Sigmoid colon (tissue), 7 donors: ENCODE data around the gene CCL4. TPM values are rescaled to one million over a fixed set of nuclear protein-coding genes. Genes with fewer than 3 reads are reported as not detected.
"Not testable (repeated sequence)": the region's sequence is repeated elsewhere in the genome, so short reads cannot be mapped to it uniquely, and the experiment has no call there.

ENCODE experiments used
- DNase-seq: peaks from one replicate; pipeline ENCODE4 v3.0.0-alpha.2; 2019
- H3K27ac ChIP-seq, 4 donors: fragments of 200-600 bp; sonication (generic); one replicate each; pipeline ENCODE4 v1.5.1; 2016 to 2019; ENCODE audit warnings: mild to moderate bottlenecking in 1 of 4
- H3K27me3 ChIP-seq, 3 donors: fragments of 200-600 bp; sonication (generic); one replicate each; pipeline ENCODE4 v1.5.1; 2019; ENCODE audit warnings: mild to moderate bottlenecking in 1 of 3
- H3K36me3 ChIP-seq, 4 donors: fragments of 200-600 bp; sonication (generic); one replicate each; pipeline ENCODE4 v1.5.1; 2016 to 2019
- H3K4me1 ChIP-seq, 4 donors: fragments of 200-600 bp; sonication (generic); one replicate each; pipeline ENCODE4 v1.5.1; 2017 to 2019
- H3K4me3 ChIP-seq, 4 donors: fragments of 200-600 bp; sonication (generic); one replicate each; pipeline ENCODE4 v1.5.1; 2017 to 2019; ENCODE audit warnings: mild to moderate bottlenecking in 2 of 4, moderate library complexity in 1 of 4
- H3K9me3 ChIP-seq, 4 donors: fragments of 200-600 bp in 3 of 4; sonication (generic) in 3 of 4; one replicate each; pipeline versions ENCODE4 v1.5.1 to v1.6.1; 2013 to 2019
- EP300 ChIP-seq, 4 donors: sonication (generic); formaldehyde crosslinking; IDR thresholded peaks; one replicate each; pipeline ENCODE4 v1.6.1; 2017; ENCODE audit warnings: antibody characterized with exemption in 4 of 4
- POLR2A ChIP-seq, 2 donors: fragments of 450-650 bp; IDR thresholded peaks; one replicate each; pipeline ENCODE4 v1.6.1; 2016; ENCODE audit warnings: antibody characterized with exemption in 2 of 2, mild to moderate bottlenecking in 2 of 2, moderate library complexity in 2 of 2
- POLR2AphosphoS5 ChIP-seq, 4 donors: sonication (generic); formaldehyde crosslinking; IDR thresholded peaks; one replicate each; pipeline ENCODE4 v1.6.1; 2017; ENCODE audit warnings: antibody characterized with exemption in 4 of 4
- WGBS, 2 donors: extraction: QIAGEN DNeasy Blood & Tissue Kit; methylation state at CpG; one replicate each; pipeline ENCODE4 v1.1.7; 2013; 5-methylcytosine and 5-hydroxymethylcytosine counted together
- intact Hi-C: fragments of 100-400 bp; cut with DNase I; formaldehyde crosslinking; loops from one replicate; pipeline ENCODE4 v1.15.1; 2023
- polyA plus RNA-seq, 3 donors: library from polyadenylated mRNA; stranded (reverse); fragments of 200-250 nt; gene quantifications; one replicate each; pipeline ENCODE4 v1.2.3, GENCODE V29; 2013
- total RNA-seq, 4 donors: library from RNA; depleted of rRNA; stranded (reverse); fragments of >200 nt; gene quantifications; one replicate each; pipeline ENCODE4 v1.1.0, GENCODE V29; 2016
- TF ChIP-seq, protein P1 (sequence below), 4 experiments: fragments of 450-650 bp in 3 of 4; fragments of 200-600 bp in 1 of 4; IDR thresholded peaks; one replicate each; pipeline ENCODE4 v1.5.1; 2016 to 2019; ENCODE audit warnings: antibody characterized with exemption in 4 of 4, mild to moderate bottlenecking in 3 of 4, moderate library complexity in 2 of 4
- donor health status: healthy with polysubstance abuse.
- donor health status: Bipolar disorder and iron deficiency.
- donor health status: healthy.

The CCL4 gene
- total and polyA plus RNA-seq, 7 donors = 0.16 to 12.7 (median 3.0) TPM; not detected in 1

- H3K36me3 ChIP-seq = no peaks in the 10 kb centered on the region
- H3K27me3 ChIP-seq = peaks cover 0 to 9% (median 0%) of the 10 kb centered on the region in 3 donors
- H3K27ac ChIP-seq = no peak overlapping the region
- H3K4me1 ChIP-seq = no peaks in the 10 kb centered on the region
- WGBS, 2 donors = 84 to 89% methylated on average over 1 of the region's 1 CpG
- TF ChIP-seq, protein P1, sequence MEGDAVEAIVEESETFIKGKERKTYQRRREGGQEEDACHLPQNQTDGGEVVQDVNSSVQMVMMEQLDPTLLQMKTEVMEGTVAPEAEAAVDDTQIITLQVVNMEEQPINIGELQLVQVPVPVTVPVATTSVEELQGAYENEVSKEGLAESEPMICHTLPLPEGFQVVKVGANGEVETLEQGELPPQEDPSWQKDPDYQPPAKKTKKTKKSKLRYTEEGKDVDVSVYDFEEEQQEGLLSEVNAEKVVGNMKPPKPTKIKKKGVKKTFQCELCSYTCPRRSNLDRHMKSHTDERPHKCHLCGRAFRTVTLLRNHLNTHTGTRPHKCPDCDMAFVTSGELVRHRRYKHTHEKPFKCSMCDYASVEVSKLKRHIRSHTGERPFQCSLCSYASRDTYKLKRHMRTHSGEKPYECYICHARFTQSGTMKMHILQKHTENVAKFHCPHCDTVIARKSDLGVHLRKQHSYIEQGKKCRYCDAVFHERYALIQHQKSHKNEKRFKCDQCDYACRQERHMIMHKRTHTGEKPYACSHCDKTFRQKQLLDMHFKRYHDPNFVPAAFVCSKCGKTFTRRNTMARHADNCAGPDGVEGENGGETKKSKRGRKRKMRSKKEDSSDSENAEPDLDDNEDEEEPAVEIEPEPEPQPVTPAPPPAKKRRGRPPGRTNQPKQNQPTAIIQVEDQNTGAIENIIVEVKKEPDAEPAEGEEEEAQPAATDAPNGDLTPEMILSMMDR (IDR thresholded peaks at IDR 0.05) = no peak
- TF ChIP-seq POLR2A (IDR thresholded peaks at IDR 0.05) = no peak
- TF ChIP-seq POLR2AphosphoS5 (IDR thresholded peaks at IDR 0.05) = no peak
- no peak for TF ChIP-seq EP300 (IDR thresholded peaks at IDR 0.05)
- H3K4me3 ChIP-seq = no peak overlapping the region
- DNase-seq = no peak
- intact Hi-C loops = no loop called here
- H3K9me3 ChIP-seq = no peaks in the 10 kb centered on the region
Observed at GRCh38 chr17:36094232-36094631, 9.4 kb upstream of the CCL4 start.

GRCh38 chr17:36094746-36095145 is 8.9 kb upstream of the CCL4 start:
- no peaks in the 10 kb centered on the region for H3K4me1 ChIP-seq

GRCh38 chr17:36095992-36096391 is 7.6 kb upstream of the CCL4 start:
- DNase-seq = no peak
- intact Hi-C loops = no loop called here
- no peaks in the 10 kb centered on the region for H3K4me1 ChIP-seq
- H3K9me3 ChIP-seq = no peaks in the 10 kb centered on the region
- no peaks in the 10 kb centered on the region for H3K36me3 ChIP-seq
- H3K4me3 ChIP-seq = no peak overlapping the region
- H3K27ac ChIP-seq = no peak overlapping the region
- H3K27me3 ChIP-seq = no peaks in the 10 kb centered on the region
- TF ChIP-seq POLR2A (IDR thresholded peaks at IDR 0.05) (no peak), POLR2AphosphoS5 (IDR thresholded peaks at IDR 0.05) (no peak), EP300 (IDR thresholded peaks at IDR 0.05) (no peak)
- TF ChIP-seq, protein P1 (IDR thresholded peaks at IDR 0.05) = no peak
- 91 to 96% methylated on average over 1 of the region's 1 CpG for WGBS, 2 donors

More at GRCh38 chr17:36094746-36095145, 8.9 kb upstream of the CCL4 start:
- no peaks in the 10 kb centered on the region for H3K36me3 ChIP-seq
- no peak for DNase-seq
- peaks cover 0 to 4% (median 0%) of the 10 kb centered on the region in 3 donors for H3K27me3 ChIP-seq
- H3K4me3 ChIP-seq = no peak overlapping the region
- no peak overlapping the region for H3K27ac ChIP-seq
- 87 to 96% methylated on average over 7 of the region's 7 CpGs for WGBS, 2 donors
- TF ChIP-seq POLR2AphosphoS5 (IDR thresholded peaks at IDR 0.05) = no peak
- TF ChIP-seq EP300 (IDR thresholded peaks at IDR 0.05) = no peak
- no peak for TF ChIP-seq POLR2A (IDR thresholded peaks at IDR 0.05)
- TF ChIP-seq, protein P1 (IDR thresholded peaks at IDR 0.05) = no peak
- no peaks in the 10 kb centered on the region for H3K9me3 ChIP-seq
- intact Hi-C loops = no loop called here

DNA sequence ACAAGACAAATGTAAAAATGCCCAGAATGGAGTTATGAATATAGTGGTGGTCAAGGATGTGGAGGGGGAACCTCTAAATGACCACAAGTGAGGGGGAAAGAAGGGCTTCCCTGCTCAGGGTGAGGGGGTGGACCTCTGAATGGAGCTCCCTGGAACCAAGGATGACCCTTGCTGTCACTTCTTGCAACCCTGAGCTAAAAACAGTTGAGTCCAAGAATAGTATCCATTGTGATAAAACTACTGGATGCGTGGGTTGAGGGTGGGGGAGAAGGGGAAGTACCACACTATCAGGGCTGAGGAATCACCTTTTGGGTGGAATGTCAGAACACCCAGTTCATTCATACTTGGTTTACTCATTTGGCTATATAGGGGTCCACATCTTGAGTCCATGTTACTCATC is 4.6 kb upstream of the CCL4 start:
- H3K27me3 ChIP-seq, H3K9me3 ChIP-seq, H3K27ac ChIP-seq, DNase-seq, intact Hi-C loops, H3K4me3 ChIP-seq, H3K36me3 ChIP-seq, H3K4me1 ChIP-seq: not testable (repeated sequence)
- 86 to 92% methylated on average over 1 of the region's 1 CpG for WGBS, 2 donors

DNA sequence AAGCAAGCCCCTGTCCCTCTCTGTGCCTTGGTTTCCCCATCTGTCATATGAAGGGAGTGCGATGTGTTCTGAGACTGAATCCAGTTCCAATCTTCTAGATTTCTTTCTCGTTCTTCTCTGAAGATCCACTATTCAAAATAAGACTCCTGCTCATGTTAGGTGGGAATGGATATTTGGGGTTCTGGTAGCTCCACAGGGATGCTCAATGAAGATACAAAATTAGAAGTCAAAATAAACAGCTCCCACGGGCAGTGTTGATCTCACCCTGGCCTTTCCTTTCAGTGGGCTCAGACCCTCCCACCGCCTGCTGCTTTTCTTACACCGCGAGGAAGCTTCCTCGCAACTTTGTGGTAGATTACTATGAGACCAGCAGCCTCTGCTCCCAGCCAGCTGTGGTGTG is 619 bp downstream of the CCL4 start:
- H3K36me3 ChIP-seq, H3K27me3 ChIP-seq, H3K4me3 ChIP-seq, H3K27ac ChIP-seq, intact Hi-C loops, DNase-seq, H3K9me3 ChIP-seq, H3K4me1 ChIP-seq: not testable (repeated sequence)
- 52 to 89% methylated on average over 6 of the region's 7 CpGs for WGBS, 2 donors

DNA sequence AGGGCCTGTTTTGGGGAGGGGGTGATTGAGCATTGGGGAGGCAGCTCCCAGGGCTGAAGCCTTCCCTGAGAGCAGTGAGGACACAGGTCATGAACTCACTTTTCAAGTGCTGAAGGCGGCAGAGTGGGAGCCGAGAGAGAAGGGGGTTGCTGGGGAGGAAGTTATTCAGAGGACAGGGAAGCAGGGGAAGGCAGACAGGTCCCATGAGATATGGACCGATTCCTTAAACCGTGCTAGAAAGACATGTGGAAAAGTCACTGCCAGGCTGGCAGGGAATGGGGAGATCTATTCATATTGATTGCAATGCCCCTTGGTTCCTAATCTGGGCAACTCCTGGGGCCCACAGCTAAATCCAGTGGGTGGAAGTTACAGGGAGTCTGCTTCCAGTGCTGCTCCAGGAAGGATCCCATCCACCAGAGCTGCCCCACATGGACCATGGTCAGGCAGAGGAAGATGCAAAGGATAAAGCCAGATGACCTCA is 1.1 kb downstream of the CCL4 start:
- Histone ChIP-seq H3K27ac (no peak overlapping the region), H3K4me3 (no peak overlapping the region), H3K4me1 (no peaks in the 10 kb centered on the region)

More for the DNA sequence above, 1.1 kb downstream of the CCL4 start:
- intact Hi-C loops = no loop called here
- H3K9me3 ChIP-seq = no peaks in the 10 kb centered on the region
- DNase-seq = no peak
- 43 to 84% methylated on average over 4 of the region's 4 CpGs for WGBS, 2 donors
- TF ChIP-seq, protein P1 (IDR thresholded peaks at IDR 0.05) = no peak
- TF ChIP-seq EP300 (IDR thresholded peaks at IDR 0.05) = no peak
- H3K36me3 ChIP-seq = no peaks in the 10 kb centered on the region
- H3K27me3 ChIP-seq = no peaks in the 10 kb centered on the region
